ENCODE results near the gene SGK1.

GRCh38 chr6:134132494-134133141 is 185.3 kb downstream of the SGK1 start:
- TF ChIP-seq CTCF (IDR thresholded peaks at IDR 0.05) (no peak), EZH2 (IDR thresholded peaks at IDR 0.05) (no peak)
